Measurements from ENCODE around the gene ZFP36L1.

DNA sequence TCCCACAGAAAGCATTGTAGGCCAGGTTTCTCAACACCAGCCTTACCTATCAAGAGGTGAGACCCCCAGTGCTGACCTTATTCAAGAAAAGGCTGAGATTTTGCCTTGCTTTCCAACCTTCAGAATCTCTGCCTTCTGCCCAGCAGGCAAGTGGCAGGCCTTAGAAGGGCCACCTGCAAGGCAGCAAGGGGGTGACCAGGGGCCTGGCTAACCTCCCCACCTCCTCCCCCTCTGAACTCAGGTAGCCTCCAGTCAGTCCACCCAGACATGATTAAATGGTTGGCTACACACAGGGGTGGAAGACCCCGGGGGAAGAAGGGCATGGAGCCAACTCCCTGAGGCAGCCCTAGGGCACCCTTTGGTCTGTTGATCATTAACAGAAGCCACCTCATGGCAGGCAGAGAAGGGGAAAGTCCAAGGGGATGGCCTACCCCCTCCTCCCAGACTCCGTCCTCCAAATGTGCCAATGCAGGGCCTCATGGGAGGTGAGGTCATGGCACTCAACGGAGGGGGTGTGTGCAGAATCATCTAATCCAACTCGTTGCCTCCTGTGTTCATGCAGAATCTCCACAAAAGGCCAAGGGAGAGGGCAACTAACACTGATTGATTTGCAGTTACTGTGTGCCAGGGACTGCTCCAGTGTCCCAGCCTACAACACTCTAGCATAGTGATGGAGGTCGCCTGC lies 8.5 kb downstream of the ZFP36L1 start:
- TF ChIP-seq POLR2A (IDR thresholded peaks at IDR 0.05) (no peak), EP300 (IDR thresholded peaks at IDR 0.05) (no peak)
- TF ChIP-seq, protein P1, sequence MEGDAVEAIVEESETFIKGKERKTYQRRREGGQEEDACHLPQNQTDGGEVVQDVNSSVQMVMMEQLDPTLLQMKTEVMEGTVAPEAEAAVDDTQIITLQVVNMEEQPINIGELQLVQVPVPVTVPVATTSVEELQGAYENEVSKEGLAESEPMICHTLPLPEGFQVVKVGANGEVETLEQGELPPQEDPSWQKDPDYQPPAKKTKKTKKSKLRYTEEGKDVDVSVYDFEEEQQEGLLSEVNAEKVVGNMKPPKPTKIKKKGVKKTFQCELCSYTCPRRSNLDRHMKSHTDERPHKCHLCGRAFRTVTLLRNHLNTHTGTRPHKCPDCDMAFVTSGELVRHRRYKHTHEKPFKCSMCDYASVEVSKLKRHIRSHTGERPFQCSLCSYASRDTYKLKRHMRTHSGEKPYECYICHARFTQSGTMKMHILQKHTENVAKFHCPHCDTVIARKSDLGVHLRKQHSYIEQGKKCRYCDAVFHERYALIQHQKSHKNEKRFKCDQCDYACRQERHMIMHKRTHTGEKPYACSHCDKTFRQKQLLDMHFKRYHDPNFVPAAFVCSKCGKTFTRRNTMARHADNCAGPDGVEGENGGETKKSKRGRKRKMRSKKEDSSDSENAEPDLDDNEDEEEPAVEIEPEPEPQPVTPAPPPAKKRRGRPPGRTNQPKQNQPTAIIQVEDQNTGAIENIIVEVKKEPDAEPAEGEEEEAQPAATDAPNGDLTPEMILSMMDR (IDR thresholded peaks at IDR 0.05): no peak
